ENCODE measurements around the gene TET2. TPM values are rescaled to one million over a fixed set of nuclear protein-coding genes. Genes with fewer than 3 reads are reported as not detected.

Gene TET2
- total RNA-seq, 1 donor = 18.1 TPM

DNA sequence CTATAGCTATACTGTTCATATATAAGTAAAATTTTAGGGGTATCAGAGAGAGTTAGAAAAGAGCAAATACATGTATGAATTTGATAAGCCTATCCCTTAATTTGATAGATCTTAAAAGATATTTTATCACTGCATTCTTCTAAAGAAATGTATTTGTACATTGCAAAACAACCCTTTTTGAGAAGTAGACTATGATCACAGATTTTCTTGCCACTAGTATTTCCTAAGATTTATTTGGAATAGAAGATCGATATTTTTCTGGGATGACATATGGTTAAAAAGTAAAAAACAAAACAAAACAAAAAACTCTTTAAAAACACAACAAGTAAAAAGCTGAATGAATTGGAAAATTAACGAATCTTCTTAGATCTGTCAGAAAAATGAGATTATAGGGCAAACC lies 27.4 kb downstream of the TET2 start:
- TF ChIP-seq, protein P1, sequence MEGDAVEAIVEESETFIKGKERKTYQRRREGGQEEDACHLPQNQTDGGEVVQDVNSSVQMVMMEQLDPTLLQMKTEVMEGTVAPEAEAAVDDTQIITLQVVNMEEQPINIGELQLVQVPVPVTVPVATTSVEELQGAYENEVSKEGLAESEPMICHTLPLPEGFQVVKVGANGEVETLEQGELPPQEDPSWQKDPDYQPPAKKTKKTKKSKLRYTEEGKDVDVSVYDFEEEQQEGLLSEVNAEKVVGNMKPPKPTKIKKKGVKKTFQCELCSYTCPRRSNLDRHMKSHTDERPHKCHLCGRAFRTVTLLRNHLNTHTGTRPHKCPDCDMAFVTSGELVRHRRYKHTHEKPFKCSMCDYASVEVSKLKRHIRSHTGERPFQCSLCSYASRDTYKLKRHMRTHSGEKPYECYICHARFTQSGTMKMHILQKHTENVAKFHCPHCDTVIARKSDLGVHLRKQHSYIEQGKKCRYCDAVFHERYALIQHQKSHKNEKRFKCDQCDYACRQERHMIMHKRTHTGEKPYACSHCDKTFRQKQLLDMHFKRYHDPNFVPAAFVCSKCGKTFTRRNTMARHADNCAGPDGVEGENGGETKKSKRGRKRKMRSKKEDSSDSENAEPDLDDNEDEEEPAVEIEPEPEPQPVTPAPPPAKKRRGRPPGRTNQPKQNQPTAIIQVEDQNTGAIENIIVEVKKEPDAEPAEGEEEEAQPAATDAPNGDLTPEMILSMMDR (IDR thresholded peaks at IDR 0.05; ENCODE audit: insufficient read depth, low read depth, low read length) = no peak
- DNase-seq (ENCODE audit: low read depth) = no peak
- no peak overlapping the region for H3K4me3 ChIP-seq (ENCODE audit: low read depth, low read length)

DNA sequence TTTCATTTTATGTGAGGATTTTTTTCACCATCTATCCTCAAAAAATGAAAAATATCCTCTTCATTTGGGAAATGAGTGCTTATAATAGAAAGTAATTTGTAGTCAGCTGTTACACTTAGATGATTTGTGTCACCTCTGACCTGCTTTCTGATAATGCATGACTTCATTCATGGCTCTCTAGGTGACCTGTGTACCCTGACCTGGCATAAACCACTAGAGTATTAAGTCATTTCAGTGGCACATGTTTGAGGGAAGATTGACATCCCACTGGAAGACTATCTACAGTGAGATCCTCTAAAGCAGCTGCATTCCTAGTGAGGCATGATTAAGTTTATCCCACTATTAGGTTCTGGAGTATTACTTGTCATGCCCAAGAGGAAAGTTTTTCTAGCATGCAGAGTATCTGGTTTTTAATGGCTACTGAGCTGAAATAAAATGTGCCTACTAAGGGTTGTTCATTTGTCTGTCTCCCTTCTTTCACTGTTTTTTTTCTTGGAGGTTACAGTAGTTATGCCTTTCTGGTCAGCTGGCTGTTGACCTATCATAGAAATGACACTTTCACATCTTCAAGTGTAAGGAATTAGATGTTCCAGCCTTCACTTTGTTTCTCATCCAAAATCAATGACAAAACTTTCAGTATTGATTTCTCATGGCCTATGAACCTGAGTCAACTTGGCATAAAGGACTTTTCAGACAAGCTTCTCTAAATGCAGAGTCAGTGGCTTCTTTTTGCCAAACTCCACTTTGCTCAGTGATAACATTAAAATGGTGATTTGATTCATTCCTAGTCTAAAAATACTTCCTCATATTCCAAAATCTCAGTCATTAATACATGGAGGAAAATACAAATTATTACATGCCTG lies 33.1 kb downstream of the TET2 start:
- no peak overlapping the region for H3K4me3 ChIP-seq (ENCODE audit: low read depth, low read length)
- no peak for DNase-seq (ENCODE audit: low read depth)
- TF ChIP-seq, protein P1 (IDR thresholded peaks at IDR 0.05; ENCODE audit: insufficient read depth, low read depth, low read length) = no peak

DNA sequence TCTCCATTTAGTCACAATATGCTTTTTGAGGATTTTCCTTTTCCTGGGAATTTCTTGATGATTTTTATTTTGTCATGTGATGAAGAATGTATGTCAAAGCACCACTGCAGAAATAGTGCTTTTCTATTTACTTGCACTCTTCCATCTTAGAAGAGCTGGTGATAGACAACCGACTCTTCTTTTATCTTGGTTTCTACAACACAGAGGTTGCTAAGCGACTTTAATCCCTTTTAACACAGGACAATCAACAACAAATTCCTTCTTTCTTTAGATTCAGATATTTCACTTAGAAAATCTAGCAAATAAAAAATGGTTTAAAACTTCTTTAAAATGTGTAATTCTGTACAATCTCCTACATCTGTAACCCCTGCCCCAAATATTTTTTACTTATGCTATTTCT lies 34.6 kb downstream of the TET2 start:
- no peak overlapping the region for H3K4me3 ChIP-seq (ENCODE audit: low read depth, low read length)
- no peak for DNase-seq (ENCODE audit: low read depth)
- TF ChIP-seq, protein P1 (IDR thresholded peaks at IDR 0.05; ENCODE audit: insufficient read depth, low read depth, low read length) = no peak

DNA sequence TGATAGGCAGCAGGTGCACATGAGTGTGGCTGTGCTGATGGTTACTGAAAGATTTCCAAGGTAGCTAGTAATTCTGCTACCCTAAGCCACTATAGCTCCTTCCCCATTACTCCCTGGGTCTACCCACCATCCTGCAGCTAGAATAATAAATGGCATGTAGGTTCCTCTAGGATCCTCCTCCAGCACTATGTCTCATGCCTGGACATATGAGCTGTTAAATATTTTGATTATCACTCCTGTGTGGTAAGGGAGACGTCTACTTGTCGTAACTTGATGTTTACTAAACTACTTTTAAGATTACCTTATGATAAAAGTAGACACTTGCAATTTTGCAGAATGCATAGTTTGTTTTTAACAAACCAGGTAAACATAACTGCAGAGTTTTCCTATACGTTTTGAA lies 35.5 kb downstream of the TET2 start:
- DNase-seq (ENCODE audit: low read depth) = no peak
- TF ChIP-seq, protein P1 (IDR thresholded peaks at IDR 0.05; ENCODE audit: insufficient read depth, low read depth, low read length) = no peak
- H3K4me3 ChIP-seq (ENCODE audit: low read depth, low read length) = no peak overlapping the region

DNA sequence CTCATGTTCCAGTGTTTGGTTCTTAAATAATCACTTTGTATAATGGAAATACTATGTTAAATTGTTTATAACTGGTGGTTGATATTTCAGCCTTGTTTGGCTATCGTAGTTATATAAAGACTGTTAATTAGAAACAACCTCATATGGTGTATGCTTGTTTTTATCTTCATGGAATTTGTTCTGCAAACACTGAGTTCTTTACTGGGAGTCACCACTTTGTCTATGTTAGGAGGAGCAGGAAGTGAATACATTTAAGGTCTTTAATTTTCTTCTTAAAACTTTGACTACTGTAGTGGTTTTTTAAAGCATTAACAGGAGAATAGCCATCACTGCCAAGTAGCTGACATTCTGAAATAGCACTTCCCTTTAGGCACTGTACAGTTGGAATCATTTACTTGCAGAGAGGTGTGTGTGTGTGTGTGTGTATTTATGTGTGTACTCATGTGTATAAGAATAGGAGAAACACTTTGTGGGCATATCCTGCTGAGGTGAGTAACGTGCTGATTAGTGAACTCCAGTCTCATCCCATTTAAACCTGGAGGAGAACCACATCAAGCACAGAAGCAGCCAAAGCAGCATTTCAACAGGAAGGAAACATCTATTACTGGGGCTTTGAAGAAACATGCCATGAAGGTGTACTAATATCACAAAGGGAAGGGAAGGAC lies 37.8 kb downstream of the TET2 start:
- TF ChIP-seq, protein P1 (IDR thresholded peaks at IDR 0.05; ENCODE audit: insufficient read depth, low read depth, low read length) = no peak
- no peak overlapping the region for H3K4me3 ChIP-seq (ENCODE audit: low read depth, low read length)
- DNase-seq (ENCODE audit: low read depth) = no peak

DNA sequence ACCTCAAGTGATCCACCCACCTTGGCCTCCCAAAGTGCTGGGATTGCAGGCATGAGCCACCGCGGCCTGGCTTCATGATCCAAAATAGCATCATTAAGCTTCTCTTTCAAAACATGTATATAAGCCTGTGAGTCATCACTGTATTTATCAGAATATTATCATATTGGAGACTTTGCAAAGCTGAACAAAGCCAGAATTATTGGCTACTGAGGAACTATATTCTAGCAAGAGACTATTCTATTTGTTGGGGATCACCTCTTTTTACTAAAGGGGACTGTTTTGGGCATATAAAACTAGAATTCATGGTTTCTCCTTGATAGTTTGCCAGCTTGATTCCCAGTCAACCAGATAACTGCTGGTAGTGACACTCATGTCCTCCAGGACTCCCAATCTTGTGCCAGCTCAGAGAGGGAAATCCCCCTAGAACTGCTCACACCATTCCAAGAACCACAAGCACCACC lies 40.1 kb downstream of the TET2 start:
- TF ChIP-seq, protein P1 (IDR thresholded peaks at IDR 0.05; ENCODE audit: insufficient read depth, low read depth, low read length) = no peak
- DNase-seq (ENCODE audit: low read depth) = peak; percentile 59
- no peak overlapping the region for H3K4me3 ChIP-seq (ENCODE audit: low read depth, low read length)
